Brain pericyte (primary cell): Measurements from ENCODE around the gene JMJD8.

Experiments
- DNase-seq: peaks from one replicate; pipeline ENCODE4 v3.0.0-alpha.2; 2012; ENCODE audit warnings: low read depth, low spot score

Gene JMJD8, protein sequence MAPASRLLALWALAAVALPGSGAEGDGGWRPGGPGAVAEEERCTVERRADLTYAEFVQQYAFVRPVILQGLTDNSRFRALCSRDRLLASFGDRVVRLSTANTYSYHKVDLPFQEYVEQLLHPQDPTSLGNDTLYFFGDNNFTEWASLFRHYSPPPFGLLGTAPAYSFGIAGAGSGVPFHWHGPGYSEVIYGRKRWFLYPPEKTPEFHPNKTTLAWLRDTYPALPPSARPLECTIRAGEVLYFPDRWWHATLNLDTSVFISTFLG

DNA sequence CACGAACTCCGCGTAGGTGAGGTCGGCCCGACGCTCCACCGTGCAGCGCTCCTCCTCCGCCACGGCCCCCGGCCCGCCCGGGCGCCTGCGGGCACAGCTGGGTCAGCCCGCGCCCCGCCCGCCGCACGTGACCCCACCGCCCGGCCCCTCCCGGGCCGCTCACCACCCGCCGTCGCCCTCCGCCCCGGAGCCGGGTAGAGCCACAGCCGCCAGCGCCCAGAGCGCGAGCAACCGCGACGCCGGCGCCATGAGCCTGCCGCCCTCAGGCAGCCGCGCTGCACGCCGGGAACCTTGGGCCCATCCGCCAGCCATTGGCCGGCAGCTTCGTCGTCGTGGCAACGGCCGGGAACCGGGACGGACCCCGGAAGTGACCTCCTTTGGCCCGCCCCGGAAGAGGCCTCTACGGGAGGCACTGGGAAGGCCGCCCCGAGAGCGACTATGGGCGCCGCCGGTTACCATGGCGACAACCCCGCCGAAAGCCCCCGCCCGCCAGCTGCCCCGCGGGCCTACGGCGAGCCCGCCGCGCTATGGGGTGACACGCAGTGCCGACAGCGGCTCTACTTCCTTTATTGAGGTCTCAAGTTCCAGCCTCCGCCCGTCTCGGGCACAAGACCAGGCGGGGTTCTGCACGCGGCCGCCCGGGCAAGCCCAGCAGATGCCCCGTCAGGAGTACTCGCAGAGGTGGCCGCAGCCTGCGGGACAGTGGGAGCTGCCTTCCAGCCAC, at the start of gene JMJD8:
TSS of gene JMJD8 (minus strand) at position 264 of the 724 bp plus-strand sequence. CDS start at position 249, 15 bp downstream.
- peak; percentile 76 for DNase-seq

DNA sequence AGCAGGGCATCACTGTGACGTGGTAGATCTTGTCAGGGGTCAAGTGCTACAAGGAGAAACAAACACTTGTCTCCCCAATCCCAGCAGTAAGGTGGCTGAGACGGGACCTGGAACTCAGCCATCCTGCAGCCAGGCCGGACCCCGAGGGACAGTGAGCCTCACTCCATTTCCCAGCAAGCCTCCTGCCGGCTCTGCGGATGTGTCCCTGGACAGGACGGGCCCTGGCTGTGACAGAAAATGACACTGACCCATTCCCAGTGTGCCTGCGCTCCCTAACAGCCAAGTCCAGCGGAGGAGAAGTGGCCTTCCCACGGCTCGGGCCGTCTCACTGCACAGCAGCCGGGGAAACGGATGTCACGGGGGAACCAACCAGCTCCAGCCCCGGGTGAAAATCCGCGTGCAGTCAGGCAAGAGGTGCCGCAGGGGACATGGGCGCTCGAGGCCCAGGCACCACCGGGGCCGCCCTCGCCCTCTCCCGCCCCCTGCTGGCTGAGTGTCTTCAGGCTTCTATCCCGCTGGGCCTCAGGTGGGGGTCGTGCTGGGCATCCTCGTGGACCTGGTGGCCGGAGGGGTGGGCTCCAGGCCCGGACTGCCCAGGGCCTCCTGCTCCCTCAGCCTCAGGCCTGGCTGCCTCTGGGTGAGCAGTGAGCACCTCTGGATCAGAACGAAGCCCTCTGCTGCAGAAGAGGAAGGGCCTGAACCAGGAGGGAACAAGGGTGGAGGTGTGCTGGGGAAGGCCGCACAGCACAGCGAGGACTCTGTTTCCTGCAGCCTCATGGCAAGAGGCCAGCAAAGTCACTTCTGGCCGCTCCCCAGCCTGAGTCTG, 49.5 kb upstream of the JMJD8 start:
- DNase-seq = no peak

DNA sequence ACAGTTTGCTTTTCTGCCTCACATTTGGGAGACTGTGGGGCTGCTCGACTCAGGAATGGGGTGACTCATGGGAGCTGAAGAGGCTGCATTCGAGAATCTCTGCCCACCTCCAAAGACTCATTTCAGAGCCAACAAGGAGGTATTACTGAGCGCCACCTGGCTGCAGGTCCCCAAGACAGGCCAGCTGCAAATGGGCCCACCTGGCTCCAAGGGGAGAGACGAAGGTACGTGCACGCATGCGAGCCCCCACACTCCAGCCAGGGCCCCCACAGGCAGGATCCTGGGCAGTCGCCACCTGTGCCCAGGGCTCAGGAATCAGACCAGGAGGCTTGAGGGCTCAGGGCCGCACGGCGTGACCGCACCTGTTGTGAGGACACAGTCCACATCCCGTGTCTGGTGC, 48.8 kb upstream of the JMJD8 start:
- DNase-seq = no peak

DNA sequence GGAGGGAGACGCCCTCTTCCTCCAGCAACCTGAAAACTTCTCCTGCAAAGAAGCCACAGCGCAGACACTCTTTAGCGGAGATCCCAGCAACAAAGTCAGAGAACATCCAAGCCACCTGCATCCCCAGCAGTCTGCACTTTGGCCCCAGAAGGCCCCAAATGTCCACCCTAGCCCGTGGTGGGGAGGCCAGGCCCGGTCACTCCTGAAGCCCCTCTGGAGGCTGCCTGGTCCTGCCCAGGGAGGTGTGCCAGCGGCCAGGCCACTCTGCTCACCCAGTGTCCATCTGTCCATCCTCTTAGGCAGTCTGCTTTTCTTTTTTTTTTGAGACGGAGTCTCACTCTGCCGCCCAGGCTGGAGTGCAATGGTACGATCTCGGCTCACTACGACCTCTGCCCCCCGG, 48.2 kb upstream of the JMJD8 start:
- no peak for DNase-seq

DNA sequence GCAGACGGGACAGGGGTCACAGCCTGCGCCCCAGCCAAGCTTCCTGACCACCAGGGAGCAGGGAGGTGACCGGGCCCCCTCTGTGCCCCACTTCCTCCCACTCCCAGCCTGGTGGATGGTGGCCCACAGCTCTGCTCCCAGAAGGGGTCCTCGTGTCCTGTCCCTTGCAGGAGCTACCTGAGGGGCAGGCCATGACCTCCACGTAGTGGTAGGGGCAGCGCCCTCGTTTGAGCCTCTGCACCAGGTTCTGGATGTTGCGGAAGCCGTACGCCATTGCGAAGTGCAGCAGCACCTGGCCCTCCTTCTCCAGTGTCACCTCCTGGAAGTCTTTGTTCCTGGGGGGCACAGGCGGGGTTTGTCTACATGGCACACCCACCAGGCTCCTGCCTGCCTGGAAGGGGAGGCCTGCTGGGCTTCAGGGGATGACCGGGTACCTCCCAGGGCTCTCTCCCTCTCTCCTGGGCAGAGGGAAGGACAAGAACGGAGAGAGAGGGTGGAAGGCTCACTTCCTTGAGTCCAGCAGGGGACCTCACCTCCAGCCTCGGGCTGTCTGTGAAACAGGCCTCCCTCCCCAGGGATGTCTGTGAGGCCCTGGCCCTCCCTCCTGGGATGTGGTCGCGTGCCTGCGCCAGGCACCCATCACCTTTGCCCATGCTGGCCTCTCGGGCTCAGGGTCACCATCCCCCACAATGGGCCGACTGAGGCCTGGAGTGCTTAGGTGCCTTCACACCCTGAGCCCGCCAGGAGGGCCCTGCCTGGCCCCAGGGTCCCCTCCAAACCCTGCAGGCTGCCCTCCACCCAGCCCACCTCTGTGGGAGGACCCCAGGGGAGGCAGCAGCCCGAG, 46.8 kb upstream of the JMJD8 start:
- DNase-seq = no peak

DNA sequence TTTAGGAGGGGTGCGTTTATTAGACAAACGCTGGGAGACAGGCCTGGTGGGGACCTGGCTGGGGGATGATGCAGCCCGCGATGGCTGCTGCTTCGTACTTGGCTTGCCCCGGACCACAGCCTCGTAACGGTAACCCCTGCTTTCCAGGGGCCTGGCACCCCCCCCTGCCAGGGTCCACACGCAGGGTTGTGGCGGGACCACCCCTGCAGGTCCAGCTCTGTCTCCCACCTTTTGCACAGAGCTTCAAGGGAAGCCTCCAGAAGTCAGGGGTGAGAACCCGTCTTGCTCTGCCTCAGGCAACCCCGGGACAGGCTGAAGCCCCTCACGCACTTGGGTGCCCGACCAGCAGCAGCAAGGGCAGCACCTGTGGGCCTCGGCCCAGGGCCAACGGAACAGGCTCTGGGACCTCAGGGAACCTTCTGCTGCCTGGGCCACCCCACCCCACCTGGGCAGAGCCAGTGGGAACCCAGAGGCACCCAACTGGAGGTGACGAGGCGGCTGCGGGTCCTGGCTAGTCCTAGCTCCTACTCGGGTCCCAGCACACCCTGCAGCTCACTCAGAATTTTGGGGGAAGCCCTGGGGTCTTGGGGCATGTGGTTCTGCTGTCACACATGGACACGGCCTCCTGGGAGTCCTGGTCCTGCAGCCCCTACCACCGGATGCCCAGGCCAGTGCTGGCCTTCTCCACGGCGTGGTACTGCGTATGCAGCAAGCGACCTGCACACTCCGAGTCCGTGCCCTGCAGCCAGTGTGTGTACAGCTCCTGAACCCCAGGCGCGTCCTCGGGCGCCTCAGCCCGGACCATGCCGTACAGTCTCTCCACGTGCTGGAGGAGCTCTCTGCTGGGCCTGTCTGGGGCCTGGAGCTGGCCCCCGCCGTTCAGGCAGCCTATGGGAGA, 45.9 kb upstream of the JMJD8 start:
- no peak for DNase-seq

DNA sequence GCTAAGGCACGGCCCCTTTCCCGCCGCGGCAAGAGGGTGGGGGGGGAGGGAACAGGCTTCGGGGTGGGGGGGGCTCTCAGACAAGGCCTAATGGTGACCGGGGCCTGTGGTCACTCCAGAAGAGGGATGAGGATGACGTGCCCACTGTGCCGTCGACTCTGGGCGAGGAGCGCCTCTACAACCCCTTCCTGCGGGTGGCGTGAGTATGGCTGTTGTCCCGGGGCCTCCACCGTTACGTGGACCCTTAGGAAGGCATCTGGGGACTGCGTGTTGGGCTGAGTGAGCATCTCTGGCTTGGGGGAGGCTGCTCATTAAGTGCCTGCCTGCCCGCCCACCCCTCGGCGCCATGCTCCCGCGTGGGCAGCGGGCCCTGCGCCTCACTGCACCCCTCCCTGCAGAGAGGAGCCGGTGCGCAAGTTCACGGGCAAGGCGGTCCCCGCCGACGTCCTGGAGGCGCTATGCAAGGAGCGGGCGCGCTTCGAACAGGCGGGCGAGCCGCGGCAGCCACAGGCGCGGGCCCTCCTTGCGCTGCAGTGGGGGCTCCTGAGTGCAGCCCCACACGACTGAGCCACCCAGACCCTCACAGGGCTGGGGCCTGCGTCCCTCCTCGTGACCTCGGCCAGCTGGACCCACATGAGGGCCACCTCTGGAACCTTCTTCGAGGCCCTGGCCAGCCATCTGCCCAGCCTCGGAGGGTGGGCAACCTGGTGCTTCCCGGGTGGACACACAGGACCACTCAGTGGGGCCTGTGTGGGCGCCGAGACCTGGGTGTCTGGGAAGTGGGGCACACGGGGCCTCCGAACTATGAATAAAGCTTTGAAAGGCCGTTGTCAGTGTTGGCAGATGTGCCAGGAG, 45.0 kb upstream of the JMJD8 start:
- no peak for DNase-seq

DNA sequence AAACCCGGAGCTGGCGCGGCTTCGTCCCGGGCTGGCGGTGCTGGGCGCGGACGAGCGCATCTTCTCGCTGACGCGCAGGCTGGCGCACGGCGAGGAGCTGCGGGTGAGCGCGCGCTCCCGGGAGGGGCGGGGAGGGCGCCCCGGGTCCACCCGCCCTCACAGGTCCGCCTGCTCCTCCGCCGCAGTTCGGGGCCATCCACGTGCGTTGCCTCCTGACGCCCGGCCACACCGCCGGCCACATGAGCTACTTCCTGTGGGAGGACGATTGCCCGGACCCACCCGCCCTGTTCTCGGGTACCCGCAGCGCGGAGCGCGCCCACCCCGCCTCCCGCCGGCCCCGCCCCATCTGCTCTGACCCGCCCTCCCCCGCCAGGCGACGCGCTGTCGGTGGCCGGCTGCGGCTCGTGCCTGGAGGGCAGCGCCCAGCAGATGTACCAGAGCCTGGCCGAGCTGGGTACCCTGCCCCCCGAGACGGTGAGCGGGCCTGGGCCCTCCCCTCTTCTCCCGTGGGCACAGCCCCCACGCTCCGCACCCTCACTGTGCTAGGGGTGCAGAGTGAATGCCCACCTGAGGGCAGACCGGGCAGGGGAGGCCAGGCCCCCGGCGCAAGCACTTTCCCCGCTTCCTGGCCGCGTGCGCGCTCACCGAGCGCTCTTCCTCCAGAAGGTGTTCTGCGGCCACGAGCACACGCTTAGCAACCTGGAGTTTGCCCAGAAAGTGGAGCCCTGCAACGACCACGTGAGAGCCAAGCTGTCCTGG, 44.2 kb upstream of the JMJD8 start:
- DNase-seq = no peak

DNA sequence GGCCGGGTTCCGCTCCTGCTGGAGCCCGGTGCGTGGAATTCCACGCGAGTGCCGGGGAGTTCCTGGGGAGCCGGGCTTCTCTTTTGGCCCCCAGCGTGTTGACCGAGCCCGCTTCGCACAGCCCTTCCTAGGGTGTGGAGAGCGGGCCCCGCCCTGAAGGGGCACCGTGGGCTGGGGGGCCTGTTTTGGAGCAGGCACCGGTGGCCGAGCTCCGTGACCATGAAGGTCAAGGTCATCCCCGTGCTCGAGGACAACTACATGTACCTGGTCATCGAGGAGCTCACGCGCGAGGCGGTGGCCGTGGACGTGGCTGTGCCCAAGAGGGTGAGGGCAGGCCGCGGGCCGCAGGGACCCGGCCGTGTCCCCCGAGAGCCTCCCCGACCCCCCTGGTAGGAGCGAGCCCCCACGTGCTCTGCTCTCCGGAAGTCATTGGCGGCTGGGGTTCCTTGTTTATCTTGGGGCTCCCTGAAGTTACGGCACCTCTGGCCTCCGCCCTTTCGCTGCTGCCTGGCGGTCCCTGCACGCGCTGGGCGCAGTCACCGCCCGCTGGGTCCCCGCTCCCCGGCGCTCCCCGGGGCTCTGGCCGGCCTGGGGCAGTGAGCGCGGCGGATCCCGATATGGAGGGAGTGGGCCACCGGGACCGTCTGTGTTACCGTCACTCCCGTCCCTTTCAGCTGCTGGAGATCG, 43.3 kb upstream of the JMJD8 start:
- no peak for DNase-seq

DNA sequence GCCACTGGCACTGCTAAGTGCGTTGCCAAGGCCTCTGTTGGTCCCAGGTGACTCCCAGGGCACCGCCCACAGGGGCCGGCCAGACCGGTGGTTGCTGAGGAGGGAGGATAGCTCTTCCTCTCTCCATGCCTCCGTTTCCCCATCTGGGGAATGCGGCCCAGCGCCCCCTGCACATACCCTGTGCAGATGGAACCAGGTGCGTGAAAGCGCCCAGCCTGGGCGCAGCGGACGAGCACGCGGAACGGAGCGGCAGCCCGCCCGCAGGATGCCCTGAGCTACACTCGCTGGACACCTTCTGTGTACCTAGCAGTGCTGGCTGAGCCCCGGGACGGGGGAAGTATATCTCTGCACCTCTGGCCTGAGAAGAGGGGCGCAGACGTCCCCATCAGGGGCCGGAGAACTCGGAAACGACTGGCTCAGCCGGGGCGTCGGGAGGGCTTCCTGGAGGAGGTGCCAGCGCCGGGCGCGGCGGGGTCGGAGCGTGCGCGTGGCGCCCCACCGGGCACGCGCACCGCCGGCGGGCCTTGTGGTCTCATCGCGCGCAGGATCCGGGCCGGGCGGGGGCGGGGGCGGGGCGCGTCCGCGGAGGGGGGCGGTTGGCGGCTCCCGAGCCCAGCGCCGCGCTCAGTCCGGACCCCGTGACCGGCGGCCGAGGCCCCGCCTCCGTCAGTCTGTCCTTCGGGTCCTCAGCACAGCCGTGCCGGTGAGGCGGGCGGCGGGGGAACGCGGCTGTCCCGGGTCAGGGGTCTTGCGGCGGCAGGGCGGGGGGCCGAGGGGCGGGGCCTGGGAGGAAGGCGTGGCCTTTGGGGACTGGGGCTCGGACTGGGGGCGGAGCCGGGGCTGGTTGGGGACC, 42.5 kb upstream of the JMJD8 start, which contains the start of the genes CCDC78 and HAGHL:
TSS of gene CCDC78 (minus strand) at position 6 of the 853 bp plus-strand sequence. CDS start 76 bp downstream, outside the sequence.
TSS of gene HAGHL (plus strand) at position 669 of the 853 bp plus-strand sequence. CDS start 404 bp downstream, outside the sequence.
- DNase-seq = no peak

DNA sequence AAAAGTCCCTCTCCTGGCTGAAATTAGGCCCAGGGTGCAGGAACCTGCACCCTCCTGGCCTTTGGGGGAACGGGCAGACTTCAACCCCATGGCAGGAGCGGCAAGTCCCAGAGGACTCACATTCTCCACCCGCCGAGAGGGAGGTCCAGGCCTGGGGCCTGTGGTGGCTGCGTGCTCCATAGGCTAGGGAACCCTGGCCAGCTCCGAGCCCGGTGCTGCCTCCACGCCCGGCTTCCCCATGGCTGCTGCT, 42.0 kb upstream of the JMJD8 start:
- DNase-seq = no peak

DNA sequence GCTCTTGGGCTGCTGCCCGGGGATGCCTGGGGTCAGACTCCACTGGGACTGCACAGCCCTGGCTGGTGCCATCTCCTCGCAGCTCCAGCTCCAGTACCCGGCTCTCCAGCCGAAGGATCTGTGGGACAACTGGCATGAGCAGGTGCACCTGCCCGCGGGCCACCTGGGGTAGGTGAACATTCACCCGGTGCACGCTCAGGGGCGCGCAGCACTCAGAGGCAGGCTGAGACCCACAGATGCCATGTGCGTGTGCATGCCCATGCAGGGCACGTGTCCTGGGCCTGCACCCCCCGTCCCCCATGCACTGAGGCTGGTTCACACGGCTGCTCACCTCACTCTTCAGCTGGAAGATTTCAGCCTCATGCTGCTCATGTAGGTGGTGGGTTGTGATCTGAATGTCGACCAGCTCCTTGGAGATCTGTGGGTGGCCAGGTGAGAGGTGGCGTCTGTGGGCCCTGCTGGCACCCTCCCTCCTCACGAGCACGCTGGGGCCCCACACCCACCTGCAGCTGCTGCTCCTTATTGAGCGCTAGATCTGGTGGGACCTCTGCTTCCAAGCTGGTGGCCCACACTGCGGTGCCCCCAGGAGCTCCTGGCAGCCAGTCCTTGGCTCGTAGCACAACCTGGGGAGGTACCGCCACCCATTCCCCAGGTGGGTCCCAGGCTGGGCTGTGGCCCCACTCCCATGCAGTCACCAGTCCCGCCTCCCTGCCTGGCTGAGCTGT, 41.5 kb upstream of the JMJD8 start:
- DNase-seq = no peak

DNA sequence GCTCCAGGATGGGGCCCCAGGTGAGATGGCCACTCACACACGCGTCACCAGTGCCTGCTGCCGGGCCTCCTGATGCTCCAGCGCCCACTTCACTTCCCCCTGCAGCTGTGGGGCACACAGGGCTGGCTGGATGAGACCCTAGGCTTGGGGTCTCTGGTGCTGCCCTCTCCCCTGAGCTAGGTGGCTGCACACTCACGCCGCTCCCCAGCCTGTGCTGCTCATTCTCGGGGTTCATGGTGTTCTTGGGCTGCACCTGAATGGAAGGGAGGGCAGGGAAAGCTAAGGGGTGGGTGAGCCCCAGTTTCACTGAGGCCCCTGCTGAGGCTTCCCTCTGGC, 40.9 kb upstream of the JMJD8 start:
- no peak for DNase-seq

DNA sequence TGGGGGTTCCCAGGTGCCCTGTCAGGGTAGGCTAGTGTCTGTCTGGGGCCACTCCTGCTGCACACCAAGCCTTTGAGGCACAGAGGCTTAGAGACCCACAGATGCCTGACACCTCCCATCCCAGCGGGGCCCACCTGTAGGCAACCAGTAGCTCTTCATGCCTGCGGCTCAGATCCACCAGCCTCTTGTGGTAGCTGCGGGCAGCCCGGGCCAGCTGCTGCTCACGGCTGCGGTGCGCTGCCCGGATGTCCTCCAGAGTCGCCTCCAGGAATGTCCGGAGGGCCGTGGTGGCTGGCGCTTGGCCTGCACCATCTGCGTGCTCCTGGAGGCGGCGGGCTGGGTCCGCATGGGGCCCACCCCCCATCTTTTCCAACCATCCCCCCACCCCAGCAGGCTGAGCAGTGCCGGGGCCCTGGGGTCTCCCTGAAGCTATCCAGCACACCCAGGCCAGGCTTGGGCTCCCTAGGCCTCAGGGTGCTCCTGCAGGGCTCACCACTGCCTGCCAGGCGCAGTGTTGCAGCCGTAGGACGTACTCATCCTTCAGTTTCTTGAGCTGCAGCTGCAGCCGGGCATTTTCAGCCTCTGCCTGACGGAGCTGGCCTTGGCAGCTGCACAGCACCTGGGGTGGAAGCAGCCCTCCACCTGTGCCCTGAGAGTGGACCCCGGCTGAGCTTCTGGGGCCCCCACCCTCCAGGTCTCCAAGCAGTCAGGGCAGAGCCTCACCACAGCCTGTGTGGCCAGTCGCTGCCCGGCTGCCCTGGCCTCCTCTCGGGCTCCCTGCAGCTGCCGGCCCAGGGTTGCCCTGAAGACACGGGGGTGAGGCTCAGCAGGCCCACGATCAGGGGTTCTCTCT, 40.3 kb upstream of the JMJD8 start:
- DNase-seq = no peak

DNA sequence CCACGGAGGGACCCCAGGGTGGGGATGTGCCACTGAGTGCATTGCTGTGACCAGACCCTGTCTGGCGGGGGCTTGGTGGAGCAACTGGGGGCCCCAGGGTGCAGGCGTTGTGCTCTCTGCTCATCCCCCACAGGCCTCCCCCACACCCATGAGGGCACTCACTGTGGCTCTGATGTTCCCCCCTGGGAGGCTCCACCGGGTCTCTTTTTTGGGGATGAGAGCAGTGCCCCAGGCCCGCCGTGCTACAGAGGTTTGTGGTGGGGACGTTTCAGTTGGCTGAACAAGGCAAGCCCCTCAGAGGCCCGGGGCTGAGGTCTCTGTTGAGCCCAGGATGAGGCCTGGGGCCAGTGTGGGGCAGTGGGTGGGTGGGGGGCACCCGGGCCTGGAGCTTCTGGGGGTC, 39.6 kb upstream of the JMJD8 start:
- no peak for DNase-seq
